IMR-90 (cell line): Measurements from ENCODE around the gene CUEDC2. TPM values are rescaled to one million over a fixed set of nuclear protein-coding genes. Genes with fewer than 3 reads are reported as not detected.

Experiments
- ATAC-seq: fragments of 200-7000 bp; cut with Tn5 transposase; 2 replicates; pipeline ENCODE4 v1.9.1; 2020; ENCODE audit warnings: low read depth, mild to moderate bottlenecking, moderate library complexity
- BruUV-seq: library from RNA; stranded (reverse); fragments of 400-500 nt; replicated peaks from 2 replicates; lab custom pipeline; 2021; lab: Mats Ljungman, UMichigan
- CTCF ChIA-PET: fragments of 300-600 bp; formaldehyde crosslinking; extraction: SDS; loops from one replicate; lab custom pipeline; 2021; ENCODE audit warnings: antibody characterized with exemption; lab: Yijun Ruan, JAX
- POLR2A ChIA-PET: fragments of 300-600 bp; sonication (Branson Sonifier 250); formaldehyde crosslinking; loops from one replicate; lab custom pipeline; 2022; ENCODE audit warnings: antibody characterized with exemption; ENCODE audit not compliant: unreplicated experiment; lab: Charles Lee
- DNase-seq: peaks from one replicate; pipeline ENCODE4 v3.0.0; 2013
- H2AFZ ChIP-seq: replicated peaks from 2 replicates; pipeline ENCODE3; 2013; ENCODE audit warnings: low read length, mild to moderate bottlenecking; ENCODE audit not compliant: poor library complexity
- H2AK5ac ChIP-seq: 2 replicates; pipeline ENCODE4 v1.6.1; 2013; ENCODE audit warnings: low read depth, low read length, inconsistent platforms
- H2AK9ac ChIP-seq: replicated peaks from 2 replicates; pipeline ENCODE3; 2013; ENCODE audit warnings: mild to moderate bottlenecking, low read depth, low read length, moderate library complexity; ENCODE audit not compliant: poor library complexity
- H2BK120ac ChIP-seq: 2 replicates; pipeline ENCODE4 v1.6.1; 2013; ENCODE audit warnings: low read depth, low read length, inconsistent platforms
- H2BK15ac ChIP-seq: 3 replicates; pipeline ENCODE4 v1.6.1; 2013; ENCODE audit warnings: low read depth, low read length, inconsistent platforms
- H2BK20ac ChIP-seq: 2 replicates; pipeline ENCODE4 v1.6.1; 2013; ENCODE audit warnings: low read depth, mild to moderate bottlenecking, inconsistent platforms, low read length, moderate library complexity
- H2BK5ac ChIP-seq: 2 replicates; pipeline ENCODE4 v1.6.1; 2013; ENCODE audit warnings: mild to moderate bottlenecking, low read depth, low read length, inconsistent platforms; ENCODE audit not compliant: poor library complexity, severe bottlenecking
- H3K14ac ChIP-seq: replicated peaks from 2 replicates; pipeline ENCODE4 v1.6.1; 2013; ENCODE audit warnings: low read depth, low read length, inconsistent platforms
- H3K18ac ChIP-seq: 2 replicates; pipeline ENCODE4 v1.6.1; 2013; ENCODE audit warnings: low read depth, low read length, control low read depth
- H3K23ac ChIP-seq: 2 replicates; pipeline ENCODE4 v1.6.1; 2013; ENCODE audit warnings: low read depth, low read length, inconsistent platforms
- H3K27ac ChIP-seq: 2 replicates; pipeline ENCODE4 v1.5.1; 2013; ENCODE audit warnings: mild to moderate bottlenecking, control low read depth, low read length; ENCODE audit not compliant: insufficient read depth
- H3K27me3 ChIP-seq: 2 replicates; pipeline ENCODE4 v1.6.1; 2013; ENCODE audit warnings: low read length; ENCODE audit not compliant: control insufficient read depth, insufficient read depth
- H3K36me3 ChIP-seq: 2 replicates; pipeline ENCODE4 v1.6.1; 2013; ENCODE audit warnings: low read length, mixed read lengths; ENCODE audit not compliant: control insufficient read depth, insufficient read depth
- H3K4ac ChIP-seq: 2 replicates; pipeline ENCODE4 v1.6.1; 2013; ENCODE audit warnings: low read depth, low read length, inconsistent platforms
- H3K4me1 ChIP-seq: 2 replicates; pipeline ENCODE4 v1.6.1; 2013; ENCODE audit warnings: low read length, mixed read lengths; ENCODE audit not compliant: control insufficient read depth, insufficient read depth
- H3K4me2 ChIP-seq: 2 replicates; pipeline ENCODE4 v1.6.1; 2013; ENCODE audit warnings: low read depth, mild to moderate bottlenecking, control low read depth, low read length, moderate library complexity
- H3K4me3 ChIP-seq: 2 replicates; pipeline ENCODE4 v1.5.1; 2013; ENCODE audit warnings: low read depth, mild to moderate bottlenecking, control low read depth, low read length, moderate library complexity; ENCODE audit not compliant: insufficient read depth
- H3K56ac ChIP-seq: 2 replicates; pipeline ENCODE4 v1.6.1; 2013; ENCODE audit warnings: low read length, inconsistent platforms; ENCODE audit not compliant: insufficient read depth; ENCODE audit errors: extremely low read depth
- H3K79me1 ChIP-seq, 2 experiments: 2 replicates each; pipeline ENCODE4 v1.6.1; 2013; ENCODE audit warnings: low read length in 2 of 2, inconsistent platforms in 1 of 2, low read depth in 1 of 2
- H3K9ac ChIP-seq: 2 replicates; pipeline ENCODE4 v1.6.1; 2013; ENCODE audit warnings: low read depth, low read length, control low read depth
- H3K9me1 ChIP-seq: 2 replicates; pipeline ENCODE4 v1.6.1; 2013; ENCODE audit warnings: low read length, inconsistent platforms; ENCODE audit not compliant: insufficient read depth
- H3K9me3 ChIP-seq: 2 replicates; pipeline ENCODE4 v1.6.1; 2013; ENCODE audit warnings: low read length; ENCODE audit not compliant: control insufficient read depth, insufficient read depth
- H4K20me1 ChIP-seq: 2 replicates; pipeline ENCODE4 v1.6.1; 2013; ENCODE audit warnings: low read length, inconsistent platforms; ENCODE audit not compliant: insufficient read depth
- H4K5ac ChIP-seq: 2 replicates; pipeline ENCODE4 v1.6.1; 2013; ENCODE audit warnings: mild to moderate bottlenecking, low read depth, low read length, control low read depth
- H4K8ac ChIP-seq, 2 experiments: 2 replicates each; pipeline ENCODE4 v1.6.1; 2013; ENCODE audit warnings: low read depth in 2 of 2, low read length in 2 of 2, control low read depth in 1 of 2, inconsistent platforms in 1 of 2
- H4K91ac ChIP-seq: 2 replicates; pipeline ENCODE4 v1.6.1; 2013; ENCODE audit warnings: low read depth, low read length, inconsistent platforms; ENCODE audit not compliant: insufficient read depth
- BHLHE40 ChIP-seq: fragments of 150-350 bp; IDR thresholded peaks from 2 replicates; pipeline ENCODE4 v1.6.1; 2016; ENCODE audit warnings: mild to moderate bottlenecking, low read depth, low read length
- CEBPB ChIP-seq: IDR thresholded peaks from 2 replicates; pipeline ENCODE4 v1.6.1; 2012; ENCODE audit warnings: low read depth, low read length, improper control_type of control experiment
- FOS ChIP-seq: fragments of 150-350 bp; IDR thresholded peaks from 2 replicates; pipeline ENCODE4 v1.6.1; 2016; ENCODE audit warnings: low read depth, low read length
- MXI1 ChIP-seq: IDR thresholded peaks from 2 replicates; pipeline ENCODE4 v1.6.1; 2012; ENCODE audit warnings: low read depth, mild to moderate bottlenecking, low read length, moderate library complexity, borderline replicate concordance
- NFE2L2 ChIP-seq: fragments of 150-350 bp; IDR thresholded peaks from 2 replicates; pipeline ENCODE4 v1.6.1; 2016; ENCODE audit warnings: low read depth, mild to moderate bottlenecking, low read length
- POLR2A ChIP-seq: IDR thresholded peaks from 2 replicates; pipeline ENCODE4 v1.6.1; 2012; ENCODE audit warnings: mild to moderate bottlenecking, low read depth, low read length
- RAD21 ChIP-seq: IDR thresholded peaks from 2 replicates; pipeline ENCODE4 v1.6.1; 2012; ENCODE audit warnings: low read length, improper control_type of control experiment
- SMC3 ChIP-seq: fragments of 150-350 bp; IDR thresholded peaks from 2 replicates; pipeline ENCODE4 v1.6.1; 2016; ENCODE audit warnings: low read depth, mild to moderate bottlenecking, antibody characterized with exemption, low read length, moderate library complexity
- WGBS, 2 experiments: methylation state at CpG; one replicate each; pipeline versions ENCODE4 v1.1.5 to v1.1.7; 2013; ENCODE audit warnings: missing lambda C conversion rate in 2 of 2; ENCODE audit not compliant: insufficient read length in 1 of 2; ENCODE audit errors: extremely low coverage in 2 of 2; 5-methylcytosine and 5-hydroxymethylcytosine counted together
- dilution Hi-C: fragments of 300-500 bp; cut with HindIII; formaldehyde crosslinking; loops from one replicate; pipeline ENCODE4 v1.14.3; 2018; ENCODE audit warnings: low sequenced_read_pairs; ENCODE audit not compliant: unreplicated experiment
- in situ Hi-C: fragments of 300-500 bp; cut with MboI; formaldehyde crosslinking; loops from 3 replicates; pipeline ENCODE4 v1.14.3; 2019; ENCODE audit warnings: low sequenced_read_pairs, inconsistent platforms, mixed read lengths
- intact Hi-C: fragments of 100-400 bp; cut with micrococcal nuclease; formaldehyde crosslinking; loops from 2 replicates; pipeline ENCODE4 v1.10.0; 2022
- polyA plus RNA-seq, 3 experiments: library from polyadenylated mRNA; depleted of rRNA; stranded (reverse); fragments of >200 nt; gene quantifications; 2 replicates each; pipeline ENCODE4 v1.2.3, GENCODE V29; 2012; ENCODE audit warnings: low replicate concordance in 1 of 3
- total RNA-seq: library from RNA; depleted of rRNA; stranded (reverse); fragments of >200 nt; gene quantifications from 2 replicates; pipeline ENCODE4 v1.2.3, GENCODE V29; 2012
- TF ChIP-seq, protein P1 (sequence below): fragments of 150-350 bp; IDR thresholded peaks from 2 replicates; pipeline ENCODE4 v1.6.1; 2016; ENCODE audit warnings: low read depth, mild to moderate bottlenecking, low read length, moderate library complexity, borderline replicate concordance
- TF ChIP-seq, protein P2 (sequence below): fragments of 150-350 bp; IDR thresholded peaks from 2 replicates; pipeline ENCODE4 v1.6.1; 2017; ENCODE audit warnings: mild to moderate bottlenecking, antibody characterized with exemption, low read length, low read depth
- TF ChIP-seq, protein P3 (sequence below): conservative IDR thresholded peaks from 2 replicates; pipeline ENCODE4 v1.5.1; 2012; ENCODE audit warnings: mild to moderate bottlenecking, low read depth, low read length, improper control_type of control experiment

The CUEDC2 gene
- total and polyA plus RNA-seq, 2 of the 4 experiments (the other 2 are of a cell fraction) = 55.7 to 84.9 TPM

DNA sequence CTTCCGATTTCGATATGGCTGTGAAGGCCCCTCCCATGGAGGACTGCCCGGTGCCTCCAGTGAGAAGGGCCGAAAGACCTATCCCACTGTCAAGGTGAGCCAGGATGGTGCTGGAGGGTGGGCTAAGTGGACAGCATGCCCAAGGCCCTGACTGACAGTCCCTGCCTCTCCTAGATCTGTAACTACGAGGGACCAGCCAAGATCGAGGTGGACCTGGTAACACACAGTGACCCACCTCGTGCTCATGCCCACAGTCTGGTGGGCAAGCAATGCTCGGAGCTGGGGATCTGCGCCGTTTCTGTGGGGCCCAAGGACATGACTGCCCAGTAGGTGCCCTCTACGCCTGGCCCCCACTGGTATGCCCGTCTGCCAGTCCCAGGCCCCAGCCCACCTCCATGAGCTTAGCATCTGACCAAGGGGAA is 35.6 kb downstream of the CUEDC2 start:
- Histone ChIP-seq H3K9me1 (peaks cover 10% of the 10 kb centered on the region), H3K14ac (peak overlapping the region; percentile 92; the same call in 1 of the 2 replicates), H3K9ac (no peak overlapping the region), H3K23ac (no peak overlapping the region), H4K20me1 (peaks cover 3% of the 10 kb centered on the region; the same call in 1 of the 2 replicates), H3K4me1 (peaks cover 15% of the 10 kb centered on the region), H3K4me3 (no peak overlapping the region), H3K27ac (no peak overlapping the region; the same call in 1 of the 2 replicates), H4K91ac (no peak overlapping the region), H2AK5ac (peak overlapping the region; percentile 91; the same call in 1 of the 2 replicates), H3K4ac (no peak overlapping the region), H3K36me3 (peaks cover 15% of the 10 kb centered on the region; the same call in 1 of the 2 replicates), H4K5ac (no peak overlapping the region), H2AK9ac (peak overlapping the region; percentile 47), H3K27me3 (no peaks in the 10 kb centered on the region), H3K56ac (no peak overlapping the region), H3K79me1 (peaks cover 26 to 38% of the 10 kb centered on the region in 2 experiments), H2BK5ac (no peak overlapping the region), H2BK120ac (no peak overlapping the region), H4K8ac (no peak overlapping the region), H2BK15ac (no peak overlapping the region), H2AFZ (no peak overlapping the region), H3K9me3 (no peaks in the 10 kb centered on the region), H3K4me2 (peak overlapping the region; percentile 95; the same call in 1 of the 2 replicates), H2BK20ac (no peak overlapping the region), H3K18ac (no peak overlapping the region)
- POLR2A ChIA-PET = no interaction called here
- BruUV-seq = TSS peak; percentile 40
- TF ChIP-seq MXI1 = no peak
- TF ChIP-seq NFE2L2 = no peak
- TF ChIP-seq RAD21 = no peak
- TF ChIP-seq, protein P1, sequence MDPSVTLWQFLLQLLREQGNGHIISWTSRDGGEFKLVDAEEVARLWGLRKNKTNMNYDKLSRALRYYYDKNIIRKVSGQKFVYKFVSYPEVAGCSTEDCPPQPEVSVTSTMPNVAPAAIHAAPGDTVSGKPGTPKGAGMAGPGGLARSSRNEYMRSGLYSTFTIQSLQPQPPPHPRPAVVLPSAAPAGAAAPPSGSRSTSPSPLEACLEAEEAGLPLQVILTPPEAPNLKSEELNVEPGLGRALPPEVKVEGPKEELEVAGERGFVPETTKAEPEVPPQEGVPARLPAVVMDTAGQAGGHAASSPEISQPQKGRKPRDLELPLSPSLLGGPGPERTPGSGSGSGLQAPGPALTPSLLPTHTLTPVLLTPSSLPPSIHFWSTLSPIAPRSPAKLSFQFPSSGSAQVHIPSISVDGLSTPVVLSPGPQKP = no peak
- TF ChIP-seq POLR2A = no peak
- TF ChIP-seq, protein P2, sequence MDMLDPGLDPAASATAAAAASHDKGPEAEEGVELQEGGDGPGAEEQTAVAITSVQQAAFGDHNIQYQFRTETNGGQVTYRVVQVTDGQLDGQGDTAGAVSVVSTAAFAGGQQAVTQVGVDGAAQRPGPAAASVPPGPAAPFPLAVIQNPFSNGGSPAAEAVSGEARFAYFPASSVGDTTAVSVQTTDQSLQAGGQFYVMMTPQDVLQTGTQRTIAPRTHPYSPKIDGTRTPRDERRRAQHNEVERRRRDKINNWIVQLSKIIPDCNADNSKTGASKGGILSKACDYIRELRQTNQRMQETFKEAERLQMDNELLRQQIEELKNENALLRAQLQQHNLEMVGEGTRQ = no peak
- TF ChIP-seq, protein P3, sequence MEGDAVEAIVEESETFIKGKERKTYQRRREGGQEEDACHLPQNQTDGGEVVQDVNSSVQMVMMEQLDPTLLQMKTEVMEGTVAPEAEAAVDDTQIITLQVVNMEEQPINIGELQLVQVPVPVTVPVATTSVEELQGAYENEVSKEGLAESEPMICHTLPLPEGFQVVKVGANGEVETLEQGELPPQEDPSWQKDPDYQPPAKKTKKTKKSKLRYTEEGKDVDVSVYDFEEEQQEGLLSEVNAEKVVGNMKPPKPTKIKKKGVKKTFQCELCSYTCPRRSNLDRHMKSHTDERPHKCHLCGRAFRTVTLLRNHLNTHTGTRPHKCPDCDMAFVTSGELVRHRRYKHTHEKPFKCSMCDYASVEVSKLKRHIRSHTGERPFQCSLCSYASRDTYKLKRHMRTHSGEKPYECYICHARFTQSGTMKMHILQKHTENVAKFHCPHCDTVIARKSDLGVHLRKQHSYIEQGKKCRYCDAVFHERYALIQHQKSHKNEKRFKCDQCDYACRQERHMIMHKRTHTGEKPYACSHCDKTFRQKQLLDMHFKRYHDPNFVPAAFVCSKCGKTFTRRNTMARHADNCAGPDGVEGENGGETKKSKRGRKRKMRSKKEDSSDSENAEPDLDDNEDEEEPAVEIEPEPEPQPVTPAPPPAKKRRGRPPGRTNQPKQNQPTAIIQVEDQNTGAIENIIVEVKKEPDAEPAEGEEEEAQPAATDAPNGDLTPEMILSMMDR = no peak
- TF ChIP-seq FOS = no peak
- no peak for TF ChIP-seq CEBPB
- TF ChIP-seq BHLHE40 = no peak
- no peak for TF ChIP-seq SMC3
- ATAC-seq (no peak), DNase-seq (no peak)
- CTCF ChIA-PET = no interaction called here
- intact Hi-C loops (loop anchor here (5.0 to 10.0 kb wide), 2 partner anchors 186 to 248 kb away; partner anchors contain the start of gene TRIM8), in situ Hi-C loops (no loop called here), dilution Hi-C loops (no loop called here)
- 91% methylated on average over 4 of the region's 12 CpGs; no CpG with 5 or more reads in 1 of the 2 experiments for WGBS, 2 experiments
